Activated gamma-delta T cell treated with Interleukin-2 at 50 U/mL for 16 hours (primary cell): ENCODE data around the gene MRPL46.

Experiments used
- DNase-seq: peaks from one replicate; pipeline ENCODE4 v3.0.0-alpha.2; 2020

Gene MRPL46

GRCh38 chr15:88467073-88467934 is at the start of gene MRPL46, which contains the start of gene MRPS11:
MRPL46 (minus strand) TSS chr15:88467388; CDS start chr15:88467377, 11 bp downstream.
MRPS11 (plus strand) TSS chr15:88467708; CDS start chr15:88467718, 10 bp downstream.
- peak; percentile 89 for DNase-seq

GRCh38 chr15:88513195-88513594 is 46.0 kb upstream of the MRPL46 start:
- no peak for DNase-seq

GRCh38 chr15:88512601-88513000 is 45.4 kb upstream of the MRPL46 start:
- DNase-seq: no peak

GRCh38 chr15:88512078-88512477 is 44.9 kb upstream of the MRPL46 start:
- DNase-seq: no peak

GRCh38 chr15:88511161-88511560 is 44.0 kb upstream of the MRPL46 start:
- DNase-seq: no peak

- no peak for DNase-seq
Observed at GRCh38 chr15:88509964-88510363, 42.8 kb upstream of the MRPL46 start.

GRCh38 chr15:88509321-88509720 is 42.1 kb upstream of the MRPL46 start:
- no peak for DNase-seq

GRCh38 chr15:88506628-88507027 is 39.4 kb upstream of the MRPL46 start:
- no peak for DNase-seq

- DNase-seq: no peak
Observed at GRCh38 chr15:88505721-88506120, 38.5 kb upstream of the MRPL46 start.

- no peak for DNase-seq
Observed at GRCh38 chr15:88504445-88504844, 37.3 kb upstream of the MRPL46 start.

- DNase-seq: no peak
Observed at GRCh38 chr15:88498996-88499395, 31.8 kb upstream of the MRPL46 start.

- no peak for DNase-seq
Observed at GRCh38 chr15:88497109-88497765, 30.0 kb upstream of the MRPL46 start.

- DNase-seq: no peak
Observed at GRCh38 chr15:88493844-88494243, 26.7 kb upstream of the MRPL46 start.

- DNase-seq: no peak
Observed at GRCh38 chr15:88491158-88491557, 24.0 kb upstream of the MRPL46 start.

- no peak for DNase-seq
Observed at GRCh38 chr15:88490036-88490435, 22.8 kb upstream of the MRPL46 start.

GRCh38 chr15:88489321-88489720 is 22.1 kb upstream of the MRPL46 start:
- DNase-seq: no peak

- DNase-seq: no peak
Observed at GRCh38 chr15:88487796-88488523, 20.8 kb upstream of the MRPL46 start.

GRCh38 chr15:88487178-88487795 is 20.1 kb upstream of the MRPL46 start:
- DNase-seq: no peak

- DNase-seq: no peak
Observed at GRCh38 chr15:88484682-88485331, 17.6 kb upstream of the MRPL46 start.

- DNase-seq: no peak
Observed at GRCh38 chr15:88482263-88482662, 15.1 kb upstream of the MRPL46 start.

GRCh38 chr15:88480981-88481380 is 13.8 kb upstream of the MRPL46 start:
- DNase-seq: no peak

- no peak for DNase-seq
Observed at GRCh38 chr15:88479169-88479568, 12.0 kb upstream of the MRPL46 start.
